Activated effector memory CD4-positive, alpha-beta T cell treated with Interleukin-2 at 50 U/mL for 16 hours (primary cell): ENCODE data around the gene SUCO.
A peak's percentile ranks its signal among the peaks of the same experiment; 100 is the strongest.

ENCODE experiments used
- DNase-seq: peaks from one replicate; pipeline ENCODE4 v3.0.0-alpha.2; 2020

The SUCO gene

DNA sequence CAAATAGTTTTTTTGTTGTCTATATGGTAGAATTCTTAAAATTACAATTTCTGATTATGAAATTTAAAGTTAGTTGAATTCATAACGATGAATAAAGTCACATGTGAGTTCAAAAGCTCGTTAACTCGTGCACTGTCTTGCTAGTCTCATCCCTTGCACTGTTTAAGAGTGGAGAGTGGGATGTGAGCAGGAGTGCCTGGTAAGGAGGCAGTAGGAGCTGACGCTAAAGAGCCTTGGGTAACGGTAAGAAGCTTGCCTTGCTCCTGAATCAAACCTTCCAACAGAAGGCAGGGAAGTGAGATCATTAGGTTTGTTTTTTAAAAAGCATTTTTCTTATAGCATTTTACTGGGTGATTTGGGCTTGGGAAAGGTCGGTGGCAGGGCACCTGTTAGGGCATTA, 123.6 kb downstream of the SUCO start:
- no peak for DNase-seq

GRCh38 chr1:172657586-172657985, 124.6 kb downstream of the SUCO start:
- DNase-seq, result no peak

- peak; percentile 21 for DNase-seq
These were observed 126.0 kb downstream of the SUCO start, which contains the start of gene FASLG for GRCh38 chr1:172658871-172659453. Gene FASLG (plus strand): TSS chr1:172659103. CDS start chr1:172659202, 99 bp downstream.

DNA sequence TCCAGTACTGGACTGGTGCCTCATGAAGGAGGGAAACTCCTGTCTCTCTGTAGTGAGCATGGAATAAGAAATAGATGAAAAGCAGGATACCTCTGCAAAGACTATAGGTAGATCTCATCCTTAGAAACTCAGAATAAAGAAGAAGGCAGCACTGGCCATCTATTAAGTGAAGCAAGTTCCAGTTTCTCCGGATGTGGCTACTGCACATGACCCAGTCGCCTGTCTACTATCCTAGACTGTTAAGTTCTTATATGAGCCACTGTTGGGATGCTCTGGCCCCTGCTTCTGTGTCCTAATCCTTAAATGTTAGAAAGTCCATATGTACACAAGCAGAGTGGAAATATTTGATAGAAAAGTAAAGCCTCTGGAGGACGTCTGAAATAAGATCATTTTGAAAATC, 128.2 kb downstream of the SUCO start:
- no peak for DNase-seq
